K562 (cell line): ENCODE data around the gene SVIL. TPM values are rescaled to one million over a fixed set of nuclear protein-coding genes. Genes with fewer than 3 reads are reported as not detected.

ENCODE experiments used
- ATAC-seq: fragments of 200-7000 bp; cut with Tn5 transposase; 3 replicates; pipeline ENCODE4 v1.9.1; 2020; ENCODE audit warnings: moderate library complexity
- BruUV-seq: library from RNA; stranded (reverse); fragments of 400-500 nt; replicated peaks from 2 replicates; lab custom pipeline; 2021; lab: Mats Ljungman, UMichigan
- CTCF ChIA-PET: fragments of 300-600 bp; formaldehyde crosslinking; extraction: SDS; loops from one replicate; lab custom pipeline; 2021; ENCODE audit warnings: low intra/inter-chr PET ratio; lab: Yijun Ruan, JAX
- POLR2A ChIA-PET: fragments of 300-600, 350-650 bp; sonication (Branson Sonifier 250); formaldehyde crosslinking; extraction: SDS; loops from one replicate; lab custom pipeline; 2021; ENCODE audit warnings: antibody characterized with exemption, inconsistent platforms; lab: Yijun Ruan, JAX
- DNase-seq, 4 experiments: peaks; one replicate each; pipeline versions ENCODE4 v3.0.0 to v3.0.0-alpha.2; 2011 to 2018; ENCODE audit warnings: low spot score in 3 of 4, mixed read lengths in 3 of 4; ENCODE audit errors: extremely low read depth in 1 of 4
- FAIRE-seq: peaks from 2 replicates; lab custom pipeline; 2011; peaks lifted over from hg19 to GRCh38; lab: Jason Lieb, UNC
- H2AFZ ChIP-seq: 2 replicates; pipeline ENCODE4 v1.6.0; 2011; ENCODE audit warnings: low read depth, low read length, control low read depth, inconsistent platforms
- H3K27ac ChIP-seq: fragments of 200-600 bp; 3 replicates; pipeline ENCODE4 v1.8.0; 2011; ENCODE audit warnings: low read depth, mild to moderate bottlenecking, control low read depth, inconsistent platforms, low read length, moderate library complexity, mixed read lengths; ENCODE audit errors: extremely low read depth
- H3K27me3 ChIP-seq, 2 experiments: fragments of 300-600 bp in 1 of 2; 2 replicates in 1 of 2; 3 replicates in 1 of 2; pipeline versions ENCODE4 v1.6.0 to v1.8.0; 2011; ENCODE audit warnings: inconsistent platforms in 2 of 2, low read length in 2 of 2, mild to moderate bottlenecking in 1 of 2, mixed read lengths in 1 of 2, moderate library complexity in 1 of 2; ENCODE audit not compliant: control insufficient read depth in 2 of 2, insufficient read depth in 2 of 2
- H3K36me3 ChIP-seq: fragments of 300-600 bp; 3 replicates; pipeline ENCODE4 v1.8.0; 2011; ENCODE audit warnings: mild to moderate bottlenecking, low read length, inconsistent platforms; ENCODE audit not compliant: control insufficient read depth, insufficient read depth
- H3K4me1 ChIP-seq, 2 experiments: fragments of 200-600 bp in 1 of 2; replicated peaks in 1 of 2; 2 replicates in 1 of 2; 3 replicates in 1 of 2; pipeline versions ENCODE4 v1.5.1 to v1.8.0; 2011; ENCODE audit warnings: inconsistent platforms in 2 of 2, low read length in 2 of 2, mild to moderate bottlenecking in 1 of 2, mixed read lengths in 1 of 2, moderate library complexity in 1 of 2; ENCODE audit not compliant: control insufficient read depth in 2 of 2, insufficient read depth in 2 of 2
- H3K4me2 ChIP-seq: 2 replicates; pipeline ENCODE4 v1.6.1; 2011; ENCODE audit warnings: low read length, control low read depth, inconsistent platforms, mixed read lengths; ENCODE audit not compliant: insufficient read depth
- H3K4me3 ChIP-seq: fragments of 200-600 bp; sonication (generic), shearing (Covaris generic); 2 replicates; pipeline ENCODE4 v1.5.1; 2016; ENCODE audit warnings: control low read depth, inconsistent platforms
- H3K79me2 ChIP-seq: fragments of 200-600 bp; 3 replicates; pipeline ENCODE4 v1.8.0; 2011; ENCODE audit warnings: low read length, inconsistent platforms; ENCODE audit not compliant: control insufficient read depth, insufficient read depth
- H3K9ac ChIP-seq, 2 experiments: 2 replicates each; pipeline versions ENCODE4 v1.6.0 to v1.6.1; 2011; ENCODE audit warnings: low read depth in 2 of 2, low read length in 2 of 2, control low read depth in 1 of 2, inconsistent platforms in 1 of 2, mild to moderate bottlenecking in 1 of 2, mixed read lengths in 1 of 2; ENCODE audit not compliant: insufficient read depth in 1 of 2
- H3K9me1 ChIP-seq: one replicate; pipeline ENCODE4 v1.6.0; 2011; ENCODE audit warnings: inconsistent platforms, mild to moderate bottlenecking, low read length, moderate library complexity; ENCODE audit not compliant: control insufficient read depth, insufficient read depth
- H3K9me3 ChIP-seq: replicated peaks from 2 replicates; pipeline ENCODE4 v1.5.1; 2011; ENCODE audit warnings: low read depth, low read length, inconsistent platforms; ENCODE audit not compliant: control insufficient read depth, insufficient read depth
- H4K20me1 ChIP-seq: replicated peaks from 2 replicates; pipeline ENCODE4 v1.6.1; 2011; ENCODE audit warnings: low read length, inconsistent platforms, mixed read lengths; ENCODE audit not compliant: control insufficient read depth, insufficient read depth
- BMI1 ChIP-seq: fragments of 150-350 bp; IDR thresholded peaks from 2 replicates; pipeline ENCODE4 v1.6.1; 2014; ENCODE audit warnings: low read length
- ESRRA ChIP-seq: fragments of 450-650 bp; IDR thresholded peaks from 2 replicates; pipeline ENCODE4 v1.6.1; 2014; ENCODE audit warnings: low read depth, mild to moderate bottlenecking, moderate library complexity, borderline replicate concordance
- HSF4 ChIP-seq: fragments of 250-450 bp; sonication (Bioruptor Pico); IDR thresholded peaks from 2 replicates; pipeline ENCODE4 v2.1.2; 2022; ENCODE audit warnings: mild to moderate bottlenecking, moderate library complexity, borderline replicate concordance
- MAFG ChIP-seq: fragments of 450-650 bp; conservative IDR thresholded peaks from 2 replicates; pipeline ENCODE4 v1.6.1; 2016; ENCODE audit warnings: missing genetic modification characterization, missing compliant biosample characterization
- NONO ChIP-seq, 2 experiments: fragments of 200-400 bp in 1 of 2; fragments of 450-650 bp in 1 of 2; formaldehyde crosslinking in 1 of 2; IDR thresholded peaks; 2 replicates each; pipeline ENCODE4 v1.6.1; 2017; ENCODE audit warnings: low read depth in 2 of 2, mild to moderate bottlenecking in 2 of 2, moderate library complexity in 2 of 2, low read length in 1 of 2
- RAD21 ChIP-seq, 2 experiments: fragments of 250-450 bp in 1 of 2; fragments of 450-650 bp in 1 of 2; sonication (Bioruptor Pico) in 1 of 2; formaldehyde crosslinking in 1 of 2; IDR thresholded peaks in 1 of 2; conservative IDR thresholded peaks in 1 of 2; 2 replicates each; pipeline versions ENCODE4 v1.4.0 to v1.8.0; 2020 to 2022; ENCODE audit warnings: mild to moderate bottlenecking in 2 of 2, moderate library complexity in 1 of 2
- SMAD3 ChIP-seq: fragments of 450-650 bp; formaldehyde crosslinking; conservative IDR thresholded peaks from 2 replicates; pipeline ENCODE4 v1.4.0; 2020; ENCODE audit warnings: mild to moderate bottlenecking
- SRSF7 ChIP-seq: fragments of 200-400 bp; formaldehyde crosslinking; optimal IDR thresholded peaks from 2 replicates; pipeline ENCODE3; 2017; ENCODE audit warnings: mild to moderate bottlenecking, low read depth, low read length
- TARDBP ChIP-seq: fragments of 450-650 bp; IDR thresholded peaks from 2 replicates; pipeline ENCODE4 v1.6.1; 2016
- ZNF436 ChIP-seq: fragments of 250-450, 450-650 bp; sonication (Bioruptor Pico); formaldehyde crosslinking; IDR thresholded peaks from 2 replicates; pipeline ENCODE4 v1.7.0; 2020; ENCODE audit warnings: mild to moderate bottlenecking
- ZNF586 ChIP-seq: fragments of 450-650 bp; formaldehyde crosslinking; conservative IDR thresholded peaks from 2 replicates; pipeline ENCODE4 v1.4.0; 2020; ENCODE audit warnings: mild to moderate bottlenecking, moderate library complexity
- ZNF785 ChIP-seq: fragments of 250-450 bp; sonication (Bioruptor Pico); IDR thresholded peaks from 2 replicates; pipeline ENCODE4 v1.4.0; 2020; ENCODE audit warnings: mild to moderate bottlenecking
- WGBS: fragments of 100-300 bp; shearing (Covaris generic); methylation state at CpG from one replicate; pipeline ENCODE4 v1.1.6; 2016; ENCODE audit warnings: low coverage, mixed read lengths; ENCODE audit not compliant: insufficient coverage; ENCODE audit errors: missing lambda C conversion rate; 5-methylcytosine and 5-hydroxymethylcytosine counted together
- in situ Hi-C: fragments of 300-500 bp; cut with MboI; formaldehyde crosslinking; loops from 4 replicates; pipeline ENCODE4 v1.15.0; 2018; ENCODE audit warnings: inconsistent platforms, mixed read lengths
- intact Hi-C: fragments of 100-400 bp; cut with micrococcal nuclease; formaldehyde crosslinking; loops from 2 replicates; pipeline ENCODE4 v1.14.2; 2022
- polyA plus RNA-seq, 8 experiments: library from polyadenylated mRNA; depleted of rRNA in 4 of 8; stranded (reverse) in 5 of 8; unstranded in 3 of 8; fragments of >200 nt; fragmentation: Nextera tagmentation in 2 of 8; fragmentation: Illumina TruSeq in 1 of 8; extraction: Ambion mirVana in 2 of 8; extraction: Trizol in 1 of 8; gene quantifications; 2 replicates each; pipeline versions ENCODE4 v1.2.1 to v1.2.3, GENCODE V29; 2011 to 2014; ENCODE audit warnings: inconsistent platforms in 1 of 8, missing spikeins in 1 of 8
- total RNA-seq, 7 experiments: library from RNA; depleted of rRNA in 6 of 7; stranded (reverse); fragments of >200 nt in 6 of 7; fragmentation: Illumina TruSeq in 2 of 7; extraction: Trizol in 2 of 7; gene quantifications; 2 replicates each; pipeline versions ENCODE4 v1.2.1 to v1.2.3, GENCODE V29; 2011 to 2021; ENCODE audit warnings: low replicate concordance in 1 of 7
- TF ChIP-seq, protein P1 (sequence below), 2 experiments: fragments of 450-650 bp; IDR thresholded peaks; 2 replicates each; pipeline ENCODE4 v1.6.1; 2016
- TF ChIP-seq, protein P2 (sequence below): fragments of 450-650 bp; formaldehyde crosslinking; IDR thresholded peaks from 2 replicates; pipeline ENCODE4 v1.4.0; 2020; ENCODE audit warnings: mild to moderate bottlenecking, moderate library complexity
- TF ChIP-seq, protein P3 (sequence below): fragments of 150-350 bp; conservative IDR thresholded peaks from 2 replicates; pipeline ENCODE4 v1.6.1; 2014; ENCODE audit warnings: low read length
- TF ChIP-seq, protein P4 (sequence below): fragments of 450-650 bp; IDR thresholded peaks from 2 replicates; pipeline ENCODE4 v1.6.1; 2016; ENCODE audit warnings: missing biosample characterization, missing genetic modification characterization

Gene SVIL
- total and polyA plus RNA-seq, 9 of the 15 experiments (the other 6 are each of a cell fraction or from before 2014, with no cell fraction given) = under 0.01 to 0.18 (median 0.05) TPM; not detected in 3

DNA sequence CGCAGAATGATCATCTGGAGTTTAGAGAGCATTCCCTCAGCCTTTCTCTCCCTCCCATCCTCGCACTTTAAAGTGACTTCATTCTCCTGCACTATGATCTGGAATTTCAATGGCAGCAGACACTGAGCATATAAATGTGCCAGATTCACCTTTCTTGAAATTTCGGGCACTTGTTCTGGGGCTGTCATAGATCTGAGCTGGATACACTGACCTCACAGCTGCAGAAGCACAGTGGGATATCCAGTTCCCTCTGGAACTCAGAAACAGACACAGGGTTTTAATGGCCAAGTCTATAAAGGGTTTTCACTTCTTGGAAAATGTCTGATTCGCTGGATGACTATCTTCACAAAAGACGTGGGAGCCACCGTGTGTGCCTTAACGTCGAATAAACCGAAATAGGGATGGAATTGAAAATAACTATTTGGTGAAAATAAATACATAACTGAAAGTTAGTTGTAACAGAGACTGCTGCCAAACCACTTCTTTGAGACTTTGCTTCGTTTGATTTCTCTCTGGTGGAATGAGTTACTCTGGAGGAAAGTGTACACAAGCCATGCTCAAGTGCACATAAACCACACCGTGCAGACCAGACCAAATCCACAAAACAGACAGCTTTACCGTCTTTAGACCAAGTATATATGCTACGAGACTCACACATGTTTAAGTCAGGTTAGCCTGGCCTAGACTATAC is 126.1 kb downstream of the SVIL start:
- H4K20me1 ChIP-seq = no peaks in the 10 kb centered on the region
- DNase-seq = no peak
- FAIRE-seq = no peak
- H3K9me3 ChIP-seq = no peaks in the 10 kb centered on the region
- under 1% methylated on average over 13 of the region's 13 CpGs for WGBS
- ChIA-PET POLR2A (interaction anchor here (0.6 kb wide), 3 partner anchors 36 to 527 kb away, joined by 3 read pairs; no protein-coding TSS in a partner anchor), CTCF (no interaction called here)
- no peaks in the 10 kb centered on the region; a peak in 1 of 5 replicates for H3K4me1 ChIP-seq
- H3K4me2 ChIP-seq = no peak overlapping the region
- H3K9me1 ChIP-seq = no peaks in the 10 kb centered on the region
- H3K4me3 ChIP-seq = no peak overlapping the region
- no peak overlapping the region for H3K9ac ChIP-seq
- intact Hi-C loops (no loop called here), in situ Hi-C loops (no loop called here)
- no peaks in the 10 kb centered on the region for H3K36me3 ChIP-seq
- no peaks in the 10 kb centered on the region for H3K79me2 ChIP-seq
- peaks cover 14 to 15% of the 10 kb centered on the region in 2 experiments; a peak in 4 of 5 replicates for H3K27me3 ChIP-seq
- ATAC-seq = no peak
- H3K27ac ChIP-seq = no peak overlapping the region
- H2AFZ ChIP-seq = no peak overlapping the region
- no TSS peak for BruUV-seq
- TF ChIP-seq ESRRA = no peak
- TF ChIP-seq ZNF785 (CRISPR knock-in tag) = no peak
- no peak for TF ChIP-seq HSF4 (CRISPR knock-in tag)
- no peak for TF ChIP-seq SMAD3 (CRISPR knock-in tag)
- no peak for TF ChIP-seq TARDBP
- TF ChIP-seq SRSF7 = no peak
- no peak for TF ChIP-seq ZNF436 (CRISPR knock-in tag)
- no peak for TF ChIP-seq NONO (IDR thresholded peaks at IDR 0.05; ENCODE audit: low read depth in 2 of 2, low read length in 1 of 2)
- TF ChIP-seq ZNF586 (CRISPR knock-in tag) = no peak
- TF ChIP-seq, protein P1, sequence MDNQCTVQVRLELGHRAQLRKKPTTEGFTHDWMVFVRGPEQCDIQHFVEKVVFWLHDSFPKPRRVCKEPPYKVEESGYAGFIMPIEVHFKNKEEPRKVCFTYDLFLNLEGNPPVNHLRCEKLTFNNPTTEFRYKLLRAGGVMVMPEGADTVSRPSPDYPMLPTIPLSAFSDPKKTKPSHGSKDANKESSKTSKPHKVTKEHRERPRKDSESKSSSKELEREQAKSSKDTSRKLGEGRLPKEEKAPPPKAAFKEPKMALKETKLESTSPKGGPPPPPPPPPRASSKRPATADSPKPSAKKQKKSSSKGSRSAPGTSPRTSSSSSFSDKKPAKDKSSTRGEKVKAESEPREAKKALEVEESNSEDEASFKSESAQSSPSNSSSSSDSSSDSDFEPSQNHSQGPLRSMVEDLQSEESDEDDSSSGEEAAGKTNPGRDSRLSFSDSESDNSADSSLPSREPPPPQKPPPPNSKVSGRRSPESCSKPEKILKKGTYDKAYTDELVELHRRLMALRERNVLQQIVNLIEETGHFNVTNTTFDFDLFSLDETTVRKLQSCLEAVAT (IDR thresholded peaks at IDR 0.05) = no peak
- TF ChIP-seq BMI1 = no peak
- TF ChIP-seq MAFG (tag) = no peak
- TF ChIP-seq, protein P2, sequence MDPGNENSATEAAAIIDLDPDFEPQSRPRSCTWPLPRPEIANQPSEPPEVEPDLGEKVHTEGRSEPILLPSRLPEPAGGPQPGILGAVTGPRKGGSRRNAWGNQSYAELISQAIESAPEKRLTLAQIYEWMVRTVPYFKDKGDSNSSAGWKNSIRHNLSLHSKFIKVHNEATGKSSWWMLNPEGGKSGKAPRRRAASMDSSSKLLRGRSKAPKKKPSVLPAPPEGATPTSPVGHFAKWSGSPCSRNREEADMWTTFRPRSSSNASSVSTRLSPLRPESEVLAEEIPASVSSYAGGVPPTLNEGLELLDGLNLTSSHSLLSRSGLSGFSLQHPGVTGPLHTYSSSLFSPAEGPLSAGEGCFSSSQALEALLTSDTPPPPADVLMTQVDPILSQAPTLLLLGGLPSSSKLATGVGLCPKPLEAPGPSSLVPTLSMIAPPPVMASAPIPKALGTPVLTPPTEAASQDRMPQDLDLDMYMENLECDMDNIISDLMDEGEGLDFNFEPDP = no peak
- TF ChIP-seq, protein P3, sequence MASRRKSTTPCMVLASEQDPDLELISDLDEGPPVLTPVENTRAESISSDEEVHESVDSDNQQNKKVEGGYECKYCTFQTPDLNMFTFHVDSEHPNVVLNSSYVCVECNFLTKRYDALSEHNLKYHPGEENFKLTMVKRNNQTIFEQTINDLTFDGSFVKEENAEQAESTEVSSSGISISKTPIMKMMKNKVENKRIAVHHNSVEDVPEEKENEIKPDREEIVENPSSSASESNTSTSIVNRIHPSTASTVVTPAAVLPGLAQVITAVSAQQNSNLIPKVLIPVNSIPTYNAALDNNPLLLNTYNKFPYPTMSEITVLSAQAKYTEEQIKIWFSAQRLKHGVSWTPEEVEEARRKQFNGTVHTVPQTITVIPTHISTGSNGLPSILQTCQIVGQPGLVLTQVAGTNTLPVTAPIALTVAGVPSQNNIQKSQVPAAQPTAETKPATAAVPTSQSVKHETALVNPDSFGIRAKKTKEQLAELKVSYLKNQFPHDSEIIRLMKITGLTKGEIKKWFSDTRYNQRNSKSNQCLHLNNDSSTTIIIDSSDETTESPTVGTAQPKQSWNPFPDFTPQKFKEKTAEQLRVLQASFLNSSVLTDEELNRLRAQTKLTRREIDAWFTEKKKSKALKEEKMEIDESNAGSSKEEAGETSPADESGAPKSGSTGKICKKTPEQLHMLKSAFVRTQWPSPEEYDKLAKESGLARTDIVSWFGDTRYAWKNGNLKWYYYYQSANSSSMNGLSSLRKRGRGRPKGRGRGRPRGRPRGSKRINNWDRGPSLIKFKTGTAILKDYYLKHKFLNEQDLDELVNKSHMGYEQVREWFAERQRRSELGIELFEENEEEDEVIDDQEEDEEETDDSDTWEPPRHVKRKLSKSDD = no peak
- TF ChIP-seq RAD21 (CRISPR knock-in tag; conservative IDR thresholded peaks at IDR 0.05 in 1 of 2, IDR thresholded peaks at IDR 0.05 in 1 of 2) = no peak
- TF ChIP-seq, protein P4, sequence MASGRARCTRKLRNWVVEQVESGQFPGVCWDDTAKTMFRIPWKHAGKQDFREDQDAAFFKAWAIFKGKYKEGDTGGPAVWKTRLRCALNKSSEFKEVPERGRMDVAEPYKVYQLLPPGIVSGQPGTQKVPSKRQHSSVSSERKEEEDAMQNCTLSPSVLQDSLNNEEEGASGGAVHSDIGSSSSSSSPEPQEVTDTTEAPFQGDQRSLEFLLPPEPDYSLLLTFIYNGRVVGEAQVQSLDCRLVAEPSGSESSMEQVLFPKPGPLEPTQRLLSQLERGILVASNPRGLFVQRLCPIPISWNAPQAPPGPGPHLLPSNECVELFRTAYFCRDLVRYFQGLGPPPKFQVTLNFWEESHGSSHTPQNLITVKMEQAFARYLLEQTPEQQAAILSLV = no peak
